Measurements from ENCODE around the gene CELF5. TPM values are rescaled to one million over a fixed set of nuclear protein-coding genes. Genes with fewer than 3 reads are reported as not detected.

Gene CELF5
- total RNA-seq, 4 donors from 2014 or later: not detected

- Histone ChIP-seq H3K27me3 (peaks cover 62 to 74% (median 69%) of the 10 kb centered on the region in 3 donors), H3K4me3 (no peak overlapping the region), H3K9me3 (peaks cover 0 to 4% (median 3%) of the 10 kb centered on the region in 3 donors), H3K36me3 (no peaks in the 10 kb centered on the region), H3K4me1 (no peaks in the 10 kb centered on the region), H3K27ac (no peak overlapping the region)
- in situ Hi-C loops (cut with MboI; ENCODE audit: low sequenced_read_pairs in 4 of 4): no loop called here
- intact Hi-C loops (cut with DNase I; ENCODE audit: low total_unique reads): no loop called here
- TF ChIP-seq CTCF (IDR thresholded peaks at IDR 0.05 in 4 of 5, conservative IDR thresholded peaks at IDR 0.05 in 1 of 5): no peak
- no peak for TF ChIP-seq POLR2A (IDR thresholded peaks at IDR 0.05)
- DNase-seq (no peak), ATAC-seq (no peak)
These were observed 46.4 kb downstream of the CELF5 start for GRCh38 chr19:3270902-3271301.

GRCh38 chr19:3272401-3272931 lies 48.0 kb downstream of the CELF5 start:
- no peak for TF ChIP-seq CTCF (IDR thresholded peaks at IDR 0.05 in 4 of 5, conservative IDR thresholded peaks at IDR 0.05 in 1 of 5)
- no peak for TF ChIP-seq POLR2A (IDR thresholded peaks at IDR 0.05)
- in situ Hi-C loops (cut with MboI; ENCODE audit: low sequenced_read_pairs in 4 of 4): no loop called here
- no peak for DNase-seq
- intact Hi-C loops (cut with DNase I; ENCODE audit: low total_unique reads): no loop called here
- H3K4me1 ChIP-seq: no peaks in the 10 kb centered on the region
- no peak overlapping the region for H3K4me3 ChIP-seq
- H3K9me3 ChIP-seq: peaks cover 0 to 4% (median 3%) of the 10 kb centered on the region in 3 donors
- ATAC-seq: no peak
- no peaks in the 10 kb centered on the region for H3K36me3 ChIP-seq
- H3K27ac ChIP-seq: no peak overlapping the region
- peaks cover 77 to 86% (median 78%) of the 10 kb centered on the region in 3 donors for H3K27me3 ChIP-seq

DNA sequence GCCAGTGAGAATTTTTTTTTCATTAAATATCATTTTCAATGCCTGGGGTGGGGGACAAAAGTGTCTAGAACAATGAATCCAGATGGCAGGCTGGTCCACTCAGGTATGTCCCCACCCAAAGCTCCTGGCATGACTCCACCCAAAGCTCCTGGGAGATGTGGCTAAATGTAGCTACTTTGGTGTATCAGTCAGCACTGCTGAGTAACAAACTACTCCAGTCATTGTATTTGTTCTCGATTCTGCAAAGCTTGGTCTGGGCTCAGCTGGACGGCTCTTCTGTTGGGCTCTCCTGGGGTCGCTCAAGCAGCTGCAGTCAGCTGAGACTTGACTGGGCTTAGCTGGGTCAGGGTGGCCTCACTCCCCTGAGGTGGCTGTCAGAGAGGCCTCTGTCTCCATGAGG lies 48.5 kb downstream of the CELF5 start:
- ATAC-seq (no peak), DNase-seq (no peak)
- Histone ChIP-seq H3K36me3 (no peaks in the 10 kb centered on the region), H3K4me1 (no peaks in the 10 kb centered on the region), H3K27ac (no peak overlapping the region), H3K9me3 (peaks cover 0 to 4% (median 3%) of the 10 kb centered on the region in 3 donors), H3K4me3 (no peak overlapping the region), H3K27me3 (peaks cover 76 to 87% (median 82%) of the 10 kb centered on the region in 3 donors)
- intact Hi-C loops (cut with DNase I; ENCODE audit: low total_unique reads): no loop called here
- TF ChIP-seq CTCF (IDR thresholded peaks at IDR 0.05 in 4 of 5, conservative IDR thresholded peaks at IDR 0.05 in 1 of 5) (no peak), POLR2A (IDR thresholded peaks at IDR 0.05) (no peak)
- in situ Hi-C loops (cut with MboI; ENCODE audit: low sequenced_read_pairs in 4 of 4): no loop called here

DNA sequence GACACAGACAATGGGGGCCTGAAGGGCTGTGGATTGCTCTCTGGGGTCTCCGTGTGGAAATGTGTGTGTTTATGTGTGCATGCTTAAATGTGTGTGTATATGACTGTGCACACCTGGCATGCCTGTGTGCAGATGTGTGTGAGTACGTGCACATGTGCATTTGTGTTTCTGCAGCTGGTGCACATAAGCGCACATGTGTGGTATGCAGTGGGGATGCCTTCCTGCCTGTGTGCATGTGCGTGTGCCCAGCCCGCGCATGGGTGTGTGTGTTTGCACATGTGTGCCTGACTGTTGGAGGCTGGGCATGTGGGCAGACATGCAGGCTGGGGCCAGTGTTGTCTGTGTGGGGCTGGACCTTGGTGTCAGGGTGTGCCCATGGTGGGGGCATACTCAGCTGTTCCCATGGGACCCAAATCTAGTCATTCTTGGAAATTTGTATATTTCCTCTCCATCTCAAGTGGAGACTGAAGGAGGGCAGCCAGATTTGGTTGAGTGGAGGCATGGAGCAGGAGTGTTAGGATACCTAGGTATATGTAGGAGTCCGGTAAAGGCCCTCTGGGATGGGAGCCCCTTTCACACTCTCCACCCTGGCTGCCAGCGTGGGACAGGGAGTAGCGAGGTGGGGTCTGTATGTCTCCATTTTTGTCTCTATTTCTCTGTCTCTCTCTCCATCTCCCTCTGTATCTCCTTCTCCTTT lies 49.9 kb downstream of the CELF5 start:
- in situ Hi-C loops (cut with MboI; ENCODE audit: low sequenced_read_pairs in 4 of 4) (no loop called here), intact Hi-C loops (cut with DNase I; ENCODE audit: low total_unique reads) (no loop called here)
- ATAC-seq (no peak), DNase-seq (no peak)
- peaks cover 67 to 84% (median 73%) of the 10 kb centered on the region in 3 donors for H3K27me3 ChIP-seq
- no peak overlapping the region for H3K27ac ChIP-seq
- H3K4me3 ChIP-seq: no peak overlapping the region
- H3K9me3 ChIP-seq: peaks cover 0 to 4% (median 3%) of the 10 kb centered on the region in 3 donors
- TF ChIP-seq CTCF (IDR thresholded peaks at IDR 0.05 in 4 of 5, conservative IDR thresholded peaks at IDR 0.05 in 1 of 5) (no peak), POLR2A (IDR thresholded peaks at IDR 0.05) (no peak)
- no peaks in the 10 kb centered on the region for H3K4me1 ChIP-seq
- no peaks in the 10 kb centered on the region for H3K36me3 ChIP-seq

Measured in gastrocnemius medialis (tissue), 4 donors.